EL (cell line): ENCODE data around the gene EPHA2.

ENCODE experiments used
- DNase-seq: peaks from one replicate; pipeline ENCODE4 v3.0.0-alpha.2; 2016

Gene EPHA2

GRCh38 chr1:16090076-16090826, 65.6 kb downstream of the EPHA2 start:
- DNase-seq = no peak

GRCh38 chr1:16088996-16089395, 66.9 kb downstream of the EPHA2 start:
- DNase-seq = peak; percentile 78

DNA sequence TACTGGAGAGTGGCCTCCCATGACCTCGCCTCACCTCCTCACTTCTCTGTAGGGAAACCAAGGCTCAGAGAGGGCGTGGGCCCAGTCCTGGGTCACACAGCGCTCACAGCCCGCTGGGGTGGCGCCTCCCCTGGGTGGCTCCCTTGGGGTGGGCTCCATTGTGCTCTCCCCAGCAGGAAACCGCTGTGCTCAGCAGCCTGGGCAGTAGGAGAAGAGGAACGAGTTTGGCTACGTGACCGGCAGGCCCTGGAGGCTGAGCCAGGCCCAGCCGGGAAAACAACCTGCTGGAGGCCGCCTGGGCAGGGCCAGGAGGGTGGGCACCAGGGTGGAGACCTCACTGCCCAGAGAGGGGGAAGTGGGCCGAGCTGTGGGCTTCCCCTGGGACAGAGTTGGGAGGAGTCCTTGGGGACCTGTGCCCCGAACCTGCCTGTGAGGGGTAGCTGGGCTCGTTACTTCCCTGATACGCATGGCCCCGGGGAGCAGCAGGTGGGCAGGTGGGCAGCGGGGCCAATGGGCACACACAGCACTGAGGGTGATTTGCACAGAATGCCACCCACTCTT, 67.4 kb downstream of the EPHA2 start:
- no peak for DNase-seq

DNA sequence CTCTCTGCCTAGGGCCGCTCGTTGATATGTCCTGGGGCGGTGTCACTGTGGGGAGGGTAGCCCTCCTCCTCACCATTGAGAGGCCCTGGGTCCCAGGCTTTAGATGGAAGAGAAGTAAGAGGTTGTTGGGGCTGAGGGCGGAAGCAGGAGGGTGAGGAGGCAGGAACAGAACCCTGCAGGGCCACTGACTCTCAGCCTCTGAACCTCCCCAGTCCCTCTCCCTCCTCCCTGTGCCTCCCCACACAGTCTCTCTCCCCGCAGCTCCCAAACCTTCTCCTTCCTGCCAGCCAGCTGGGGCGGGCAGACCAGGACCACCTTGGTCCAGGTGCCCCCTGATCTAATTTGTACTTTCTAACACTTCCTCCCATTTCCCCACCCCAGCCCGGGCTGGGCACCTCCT, 68.1 kb downstream of the EPHA2 start:
- no peak for DNase-seq

GRCh38 chr1:16085522-16085921, 70.3 kb downstream of the EPHA2 start:
- DNase-seq = no peak

DNA sequence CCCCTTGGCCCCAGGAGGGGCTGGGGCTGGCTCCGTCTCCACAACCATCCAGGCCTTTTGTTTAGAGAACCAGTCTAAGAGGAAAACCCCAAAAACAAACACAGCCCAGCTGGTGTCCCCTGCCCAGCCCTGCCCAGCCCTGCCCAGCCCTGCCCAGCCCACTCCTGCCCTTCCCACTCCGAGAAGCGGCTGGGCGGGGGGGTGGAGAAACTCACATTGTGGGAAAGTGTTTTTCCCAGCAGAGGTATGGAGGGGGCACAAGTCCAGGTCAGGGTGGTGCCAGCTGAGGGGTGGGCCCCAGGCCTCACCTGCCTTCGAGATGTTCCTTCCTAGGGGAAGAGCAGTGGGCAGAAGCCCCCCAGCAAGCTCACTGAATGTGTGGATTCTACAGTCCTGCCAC, 72.4 kb downstream of the EPHA2 start:
- DNase-seq = no peak

DNA sequence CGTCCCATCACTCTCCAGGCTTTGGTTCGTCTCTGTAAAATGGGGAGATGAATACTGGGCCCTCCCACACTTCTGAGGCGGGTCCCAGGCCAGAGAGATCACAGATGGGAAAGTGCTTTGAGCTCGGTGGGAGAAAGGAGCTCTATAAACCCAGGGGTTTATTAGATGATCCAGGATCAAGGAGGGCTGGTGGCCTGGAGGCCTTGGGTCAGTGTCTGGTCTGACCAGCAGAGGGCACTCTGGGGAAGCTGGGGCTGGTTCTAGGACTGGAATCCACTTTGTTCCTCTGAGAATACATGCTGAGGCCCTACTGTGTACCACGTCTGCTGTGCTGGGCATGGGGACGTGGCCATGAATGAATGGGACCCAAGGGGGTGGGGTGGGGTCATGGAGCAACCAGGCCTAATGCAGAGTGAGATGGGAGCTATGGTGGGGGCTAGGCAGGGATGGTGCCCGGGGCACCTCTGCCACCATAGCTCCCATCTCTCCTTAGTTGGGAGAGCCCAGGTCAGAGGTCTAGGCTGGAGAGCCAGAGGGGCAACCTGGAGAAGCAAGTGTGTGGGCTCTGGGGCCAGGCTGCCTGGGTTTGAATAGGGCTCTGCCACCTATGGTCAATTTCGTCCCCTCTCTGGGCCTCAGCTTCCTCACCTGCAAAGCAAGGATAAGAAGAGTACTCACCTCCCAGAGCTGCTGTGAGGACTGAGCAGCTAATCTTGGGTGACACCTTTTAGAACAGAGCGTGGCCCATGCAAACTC, 73.4 kb downstream of the EPHA2 start:
- DNase-seq = peak; percentile 64

- no peak for DNase-seq
Measured at GRCh38 chr1:16081636-16082035, 74.2 kb downstream of the EPHA2 start.

GRCh38 chr1:16080422-16081150, 75.3 kb downstream of the EPHA2 start:
- no peak for DNase-seq

DNA sequence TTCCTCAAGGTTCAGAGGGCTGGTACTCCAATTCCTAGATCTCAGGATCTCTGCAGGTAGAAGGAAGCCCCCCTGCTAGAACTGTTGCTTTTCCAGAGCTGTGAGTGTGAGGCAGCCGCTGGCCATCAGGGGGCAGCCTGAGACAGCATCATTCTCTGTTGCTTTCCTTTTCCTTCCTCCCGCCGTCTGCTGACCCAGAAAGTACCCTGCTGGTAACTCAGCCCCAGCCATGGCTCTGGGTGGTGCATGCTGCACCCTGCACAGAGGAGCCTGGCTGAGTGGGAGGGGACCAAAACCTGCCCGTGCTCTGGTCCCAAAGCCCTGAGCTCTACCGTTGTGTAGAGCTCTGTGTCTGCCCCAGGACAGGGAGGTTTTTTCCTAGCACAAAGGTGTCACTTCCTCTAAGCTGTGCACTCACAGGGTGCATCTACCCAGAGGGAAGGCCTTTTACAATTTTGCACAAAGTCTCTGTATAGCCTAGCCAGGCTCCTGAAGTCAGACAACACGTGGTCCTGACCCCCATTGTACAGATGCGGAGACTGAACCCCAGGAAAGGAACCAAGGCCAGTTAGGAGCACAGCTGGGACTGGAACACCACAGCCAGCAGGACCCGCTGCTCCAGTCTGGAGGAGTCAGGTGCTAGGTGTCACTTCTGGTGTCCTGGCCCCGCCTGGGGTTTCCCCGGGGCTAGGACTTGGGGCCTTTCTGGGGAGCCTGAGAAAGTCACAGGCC, 76.8 kb downstream of the EPHA2 start:
- DNase-seq = peak; percentile 76

DNA sequence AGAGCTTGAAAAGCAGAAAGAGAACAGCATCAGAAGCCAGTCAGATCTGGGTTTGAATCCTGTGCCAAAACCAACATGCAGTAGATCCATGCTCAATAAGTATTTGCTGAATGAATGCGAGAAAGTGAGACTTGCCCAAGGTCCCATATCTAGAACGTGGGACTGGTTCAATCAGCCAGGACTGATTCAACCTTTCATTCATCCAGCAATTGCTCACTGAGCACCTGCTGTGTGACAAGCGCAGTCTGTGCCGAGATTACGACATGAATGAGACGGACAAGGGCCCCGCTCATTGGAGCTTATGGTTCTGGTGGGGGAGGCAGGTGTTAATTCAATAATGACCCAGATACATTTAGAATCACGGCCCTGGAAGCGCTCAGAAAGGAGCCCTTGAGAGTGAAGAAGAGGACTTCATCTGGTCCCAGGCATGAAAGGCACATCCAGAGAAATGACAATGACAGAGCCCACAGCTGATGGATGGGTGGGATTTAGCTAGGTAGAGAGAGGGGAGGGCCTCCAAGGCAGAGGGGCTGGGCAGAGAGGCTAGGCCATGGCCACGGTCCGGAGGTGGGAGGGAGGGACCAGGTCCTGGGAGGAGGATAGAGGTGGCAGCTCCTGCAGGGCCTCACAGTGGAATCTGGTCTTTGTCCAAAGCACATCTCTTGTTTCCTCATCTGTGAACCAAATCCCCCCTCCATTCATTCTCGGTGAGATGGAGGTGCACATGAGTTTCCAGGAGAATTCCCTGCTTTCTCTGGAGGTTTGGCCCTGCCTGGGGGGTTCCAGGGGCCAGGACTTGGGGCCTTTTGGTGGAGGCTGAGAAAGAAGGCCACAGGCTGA, 78.2 kb downstream of the EPHA2 start:
- no peak for DNase-seq

GRCh38 chr1:16076865-16077238, 79.0 kb downstream of the EPHA2 start:
- peak; percentile 29 for DNase-seq

- peak; percentile 95 for DNase-seq
Measured at GRCh38 chr1:16076031-16076864, 79.6 kb downstream of the EPHA2 start.

- peak; percentile 74 for DNase-seq
Measured at GRCh38 chr1:16075337-16076030, 80.4 kb downstream of the EPHA2 start.
